ENCODE measurements around the gene GP1BB.

GP1BB gene

DNA sequence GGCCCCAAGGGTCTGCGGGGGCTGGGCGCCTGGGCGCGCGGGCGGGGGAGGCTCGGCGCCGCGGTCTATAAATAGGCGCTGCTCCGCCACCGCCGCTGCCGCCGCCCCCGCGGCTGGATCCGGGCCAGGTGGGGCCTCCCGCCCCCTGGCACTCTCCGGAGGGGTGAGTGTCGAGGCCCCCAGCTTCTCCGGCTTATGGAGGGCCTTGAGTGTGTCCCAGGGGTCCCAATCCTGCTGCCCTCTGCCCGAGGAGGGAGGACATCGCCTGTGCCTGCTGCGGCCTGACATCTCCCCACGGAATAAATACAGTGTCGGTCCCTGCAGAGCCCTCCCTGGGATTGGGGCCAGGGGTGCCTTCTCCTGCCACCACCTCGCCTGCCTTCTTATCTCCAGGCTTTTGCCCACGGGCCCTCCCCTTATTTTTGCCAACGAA, 4.3 kb upstream of the GP1BB start:
- Histone ChIP-seq H3K4me2 (ENCODE audit: low read length) (no peak overlapping the region), H3K9ac (ENCODE audit: low read length) (no peak overlapping the region), H4K20me1 (ENCODE audit: insufficient read depth, low read length) (no peaks in the 10 kb centered on the region), H3K4me3 (ENCODE audit: low read length) (no peak overlapping the region), H3K4me1 (ENCODE audit: low read length) (peaks cover 17% of the 10 kb centered on the region), H3K36me3 (replicated peaks; ENCODE audit: low read depth, low read length) (no peaks in the 10 kb centered on the region), H3K79me2 (ENCODE audit: low read length) (no peaks in the 10 kb centered on the region), H3K27ac (ENCODE audit: low read length) (no peak overlapping the region), H3K9me3 (ENCODE audit: insufficient read depth, low read length) (no peaks in the 10 kb centered on the region), H3K27me3 (ENCODE audit: low read depth, low read length) (no peaks in the 10 kb centered on the region), H2AFZ (ENCODE audit: low read depth, low read length) (no peak overlapping the region)
- TF ChIP-seq EZH2phosphoT487 (IDR thresholded peaks at IDR 0.05; ENCODE audit: low read depth) = no peak
- TF ChIP-seq, protein P1, sequence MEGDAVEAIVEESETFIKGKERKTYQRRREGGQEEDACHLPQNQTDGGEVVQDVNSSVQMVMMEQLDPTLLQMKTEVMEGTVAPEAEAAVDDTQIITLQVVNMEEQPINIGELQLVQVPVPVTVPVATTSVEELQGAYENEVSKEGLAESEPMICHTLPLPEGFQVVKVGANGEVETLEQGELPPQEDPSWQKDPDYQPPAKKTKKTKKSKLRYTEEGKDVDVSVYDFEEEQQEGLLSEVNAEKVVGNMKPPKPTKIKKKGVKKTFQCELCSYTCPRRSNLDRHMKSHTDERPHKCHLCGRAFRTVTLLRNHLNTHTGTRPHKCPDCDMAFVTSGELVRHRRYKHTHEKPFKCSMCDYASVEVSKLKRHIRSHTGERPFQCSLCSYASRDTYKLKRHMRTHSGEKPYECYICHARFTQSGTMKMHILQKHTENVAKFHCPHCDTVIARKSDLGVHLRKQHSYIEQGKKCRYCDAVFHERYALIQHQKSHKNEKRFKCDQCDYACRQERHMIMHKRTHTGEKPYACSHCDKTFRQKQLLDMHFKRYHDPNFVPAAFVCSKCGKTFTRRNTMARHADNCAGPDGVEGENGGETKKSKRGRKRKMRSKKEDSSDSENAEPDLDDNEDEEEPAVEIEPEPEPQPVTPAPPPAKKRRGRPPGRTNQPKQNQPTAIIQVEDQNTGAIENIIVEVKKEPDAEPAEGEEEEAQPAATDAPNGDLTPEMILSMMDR (IDR thresholded peaks at IDR 0.05; ENCODE audit: low read depth, low read length) = no peak

DNA sequence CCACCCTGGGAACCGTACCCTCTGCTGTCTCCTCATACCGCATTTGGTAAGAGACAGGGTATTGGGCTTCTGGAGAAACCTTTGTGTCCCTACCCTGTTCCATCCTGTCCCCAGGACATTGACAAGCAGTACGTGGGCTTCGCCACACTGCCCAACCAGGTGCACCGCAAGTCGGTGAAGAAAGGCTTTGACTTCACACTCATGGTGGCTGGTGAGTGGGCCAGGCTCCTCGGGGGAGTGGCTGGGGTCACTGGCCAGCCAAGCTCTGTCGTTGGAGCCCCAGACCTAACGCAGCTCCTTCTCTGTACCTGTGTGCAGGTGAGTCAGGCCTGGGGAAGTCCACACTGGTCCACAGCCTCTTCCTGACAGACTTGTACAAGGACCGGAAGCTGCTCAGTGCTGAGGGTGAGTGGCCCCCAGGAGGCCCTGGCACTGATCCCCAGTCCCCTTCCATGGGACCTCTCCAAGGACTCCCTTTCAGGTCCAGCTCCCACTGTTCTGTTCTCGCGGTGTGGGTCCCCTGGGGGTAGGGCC, 3.8 kb upstream of the GP1BB start:
- H3K27me3 ChIP-seq (ENCODE audit: low read depth, low read length) = no peaks in the 10 kb centered on the region
- H3K4me1 ChIP-seq (ENCODE audit: low read length) = peaks cover 17% of the 10 kb centered on the region
- no peak for TF ChIP-seq EZH2phosphoT487 (IDR thresholded peaks at IDR 0.05; ENCODE audit: low read depth)
- TF ChIP-seq, protein P1 (IDR thresholded peaks at IDR 0.05; ENCODE audit: low read depth, low read length) = no peak
- H3K9ac ChIP-seq (ENCODE audit: low read length) = no peak overlapping the region
- no peak overlapping the region for H3K4me2 ChIP-seq (ENCODE audit: low read length)
- H3K27ac ChIP-seq (ENCODE audit: low read length) = no peak overlapping the region
- no peak overlapping the region for H2AFZ ChIP-seq (ENCODE audit: low read depth, low read length)
- H3K9me3 ChIP-seq (ENCODE audit: insufficient read depth, low read length) = no peaks in the 10 kb centered on the region
- H4K20me1 ChIP-seq (ENCODE audit: insufficient read depth, low read length) = no peaks in the 10 kb centered on the region
- H3K4me3 ChIP-seq (ENCODE audit: low read length) = no peak overlapping the region
- H3K36me3 ChIP-seq (replicated peaks; ENCODE audit: low read depth, low read length) = no peaks in the 10 kb centered on the region
- H3K79me2 ChIP-seq (ENCODE audit: low read length) = no peaks in the 10 kb centered on the region

DNA sequence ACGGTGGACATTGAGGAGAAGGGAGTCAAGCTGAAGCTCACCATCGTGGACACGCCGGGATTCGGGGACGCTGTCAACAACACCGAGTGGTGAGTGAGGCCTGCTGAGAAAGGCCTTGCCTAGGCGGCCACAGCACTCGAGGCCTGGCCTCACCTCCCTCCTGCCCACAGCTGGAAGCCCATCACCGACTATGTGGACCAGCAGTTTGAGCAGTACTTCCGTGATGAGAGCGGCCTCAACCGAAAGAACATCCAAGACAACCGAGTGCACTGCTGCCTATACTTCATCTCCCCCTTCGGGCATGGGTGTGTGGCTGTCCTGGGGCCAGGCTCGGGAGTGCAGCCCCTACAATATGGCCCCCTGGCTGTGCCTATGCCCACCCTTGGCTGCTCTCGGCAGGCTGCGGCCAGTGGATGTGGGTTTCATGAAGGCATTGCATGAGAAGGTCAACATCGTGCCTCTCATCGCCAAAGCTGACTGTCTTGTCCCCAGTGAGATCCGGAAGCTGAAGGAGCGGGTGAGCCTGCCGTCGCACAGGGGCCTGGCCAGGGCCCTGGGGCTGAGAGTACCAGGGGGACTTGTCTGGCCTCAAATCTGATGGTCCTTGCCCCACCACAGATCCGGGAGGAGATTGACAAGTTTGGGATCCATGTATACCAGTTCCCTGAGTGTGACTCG, 3.0 kb upstream of the GP1BB start:
- Histone ChIP-seq H2AFZ (ENCODE audit: low read depth, low read length) (no peak overlapping the region), H3K4me1 (ENCODE audit: low read length) (peaks cover 11% of the 10 kb centered on the region), H3K79me2 (ENCODE audit: low read length) (no peaks in the 10 kb centered on the region), H4K20me1 (ENCODE audit: insufficient read depth, low read length) (no peaks in the 10 kb centered on the region), H3K27ac (ENCODE audit: low read length) (no peak overlapping the region), H3K4me2 (ENCODE audit: low read length) (no peak overlapping the region), H3K36me3 (replicated peaks; ENCODE audit: low read depth, low read length) (no peaks in the 10 kb centered on the region), H3K9me3 (ENCODE audit: insufficient read depth, low read length) (no peaks in the 10 kb centered on the region), H3K9ac (ENCODE audit: low read length) (no peak overlapping the region), H3K27me3 (ENCODE audit: low read depth, low read length) (no peaks in the 10 kb centered on the region), H3K4me3 (ENCODE audit: low read length) (no peak overlapping the region)
- no peak for TF ChIP-seq EZH2phosphoT487 (IDR thresholded peaks at IDR 0.05; ENCODE audit: low read depth)
- TF ChIP-seq, protein P1 (IDR thresholded peaks at IDR 0.05; ENCODE audit: low read depth, low read length) = no peak

DNA sequence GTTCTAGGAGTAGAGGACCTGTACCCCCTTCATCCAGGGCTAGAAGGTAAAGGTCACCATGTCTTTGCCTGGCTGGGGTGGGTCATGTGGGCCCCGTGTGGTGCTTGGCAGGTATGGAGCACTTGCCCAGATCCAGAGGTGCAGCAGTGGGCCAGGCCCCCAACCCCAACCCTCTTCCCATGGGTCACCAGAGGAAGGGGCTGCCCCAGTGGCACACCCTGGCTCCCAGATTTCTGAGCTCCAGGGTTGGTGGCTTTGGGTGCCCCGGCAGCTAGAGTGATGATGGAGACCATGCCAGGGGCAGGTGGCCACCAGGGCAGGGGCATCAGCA, 2.4 kb upstream of the GP1BB start:
- no peaks in the 10 kb centered on the region for H3K9me3 ChIP-seq (ENCODE audit: insufficient read depth, low read length)
- no peak overlapping the region for H3K4me3 ChIP-seq (ENCODE audit: low read length)
- H3K36me3 ChIP-seq (replicated peaks; ENCODE audit: low read depth, low read length) = no peaks in the 10 kb centered on the region
- H4K20me1 ChIP-seq (ENCODE audit: insufficient read depth, low read length) = no peaks in the 10 kb centered on the region
- H3K79me2 ChIP-seq (ENCODE audit: low read length) = no peaks in the 10 kb centered on the region
- TF ChIP-seq, protein P1 (IDR thresholded peaks at IDR 0.05; ENCODE audit: low read depth, low read length) = no peak
- no peak for TF ChIP-seq EZH2phosphoT487 (IDR thresholded peaks at IDR 0.05; ENCODE audit: low read depth)
- no peak overlapping the region for H3K27ac ChIP-seq (ENCODE audit: low read length)
- no peaks in the 10 kb centered on the region for H3K27me3 ChIP-seq (ENCODE audit: low read depth, low read length)
- H3K4me1 ChIP-seq (ENCODE audit: low read length) = peaks cover 4% of the 10 kb centered on the region; the same call in 1 of the 2 replicates
- H3K4me2 ChIP-seq (ENCODE audit: low read length) = no peak overlapping the region
- H2AFZ ChIP-seq (ENCODE audit: low read depth, low read length) = no peak overlapping the region
- H3K9ac ChIP-seq (ENCODE audit: low read length) = no peak overlapping the region

Measured in OCI-LY3 (cell line).